Right ventricle myocardium superior (tissue), 1 donor: ENCODE measurements around the gene CDH2. TPM values are rescaled to one million over a fixed set of nuclear protein-coding genes. Genes with fewer than 3 reads are reported as not detected.

Experiments
- ATAC-seq: fragments of 200-7000 bp; cut with Tn5 transposase; one replicate; pipeline ENCODE4 v1.9.1; 2020; ENCODE audit warnings: mild to moderate bottlenecking; ENCODE audit not compliant: poor library complexity
- DNase-seq: peaks from one replicate; pipeline ENCODE4 v3.0.0-alpha.2; 2020
- intact Hi-C: fragments of 100-400 bp; cut with DNase I; formaldehyde crosslinking; loops from one replicate; pipeline ENCODE4 v1.11.2; 2022
- long read RNA-seq: library from polyadenylated mRNA; unstranded; transcript quantifications from one replicate; pipeline ENCODE4 v2.0.0, GENCODE V29; 2021
- total RNA-seq: library from RNA; stranded (reverse); fragmentation: NEBNext Ultra II Directional; extraction: Animal tissue kit (Norgen Biotek cat#: 25700); gene quantifications from one replicate; pipeline ENCODE4 v1.2.1, GENCODE V29; 2021
- donor health status: DM: no; HTN: yes; CAD: no; lungs with severe emphysema.

CDH2 gene
- 308 TPM for total RNA-seq
- long read RNA-seq, full-length matches to known transcripts: 689 of 880 reads
- long read RNA-seq, partial matches to known transcripts: 168 of 880 reads
- long read RNA-seq, other reads (novel, unspliced or antisense): 23 of 880 reads

DNA sequence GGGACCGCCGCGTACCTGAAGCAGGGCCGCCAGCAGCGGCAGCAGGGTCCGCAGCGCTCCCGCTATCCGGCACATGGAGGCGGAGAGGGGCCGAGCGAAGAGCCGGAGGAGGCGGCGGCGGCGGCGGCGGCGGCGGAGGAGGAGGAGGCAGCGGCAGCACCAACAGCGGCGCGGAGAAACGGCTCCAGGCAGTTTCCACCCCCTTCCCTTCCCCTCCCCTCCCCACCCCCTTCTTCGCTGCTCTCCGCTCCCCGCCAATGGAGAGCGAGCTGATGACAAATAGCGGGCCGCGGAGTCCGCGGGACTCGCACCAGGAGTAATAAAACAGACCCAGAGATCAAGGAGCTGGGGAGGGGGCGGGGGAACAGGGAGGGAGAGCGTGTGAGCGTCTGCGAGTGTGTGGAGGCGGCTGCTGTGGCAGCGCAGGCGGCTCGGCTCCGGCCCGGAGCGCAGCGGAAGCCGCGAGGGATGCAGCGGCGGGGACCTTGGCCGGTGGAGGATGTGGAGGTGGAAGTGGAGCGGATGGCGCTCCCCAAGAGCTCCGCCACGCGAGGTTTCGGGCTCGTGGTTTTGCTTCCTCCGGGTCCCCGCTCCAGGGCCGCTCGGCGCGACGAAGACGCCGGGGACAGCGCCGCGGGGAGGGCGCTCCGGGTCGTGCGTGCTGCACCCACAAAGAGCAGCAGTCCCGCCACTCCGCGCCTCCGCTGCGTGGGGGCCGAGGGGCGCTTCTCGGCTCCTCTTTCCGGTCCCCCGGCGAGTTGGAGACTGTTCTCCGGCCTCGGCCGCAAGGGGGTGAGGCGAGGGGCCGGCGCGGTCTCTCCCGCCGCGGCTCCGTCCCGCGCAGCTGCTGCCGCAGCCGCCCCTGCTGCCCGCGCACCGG, at the start of gene CDH2:
TSS of gene CDH2 (minus strand) at position 183 of the 880 bp plus-strand sequence. CDS start at position 75, 108 bp downstream.
- intact Hi-C loops: no loop called here
- peak; percentile 79 for DNase-seq
- peak; percentile 65 for ATAC-seq

DNA sequence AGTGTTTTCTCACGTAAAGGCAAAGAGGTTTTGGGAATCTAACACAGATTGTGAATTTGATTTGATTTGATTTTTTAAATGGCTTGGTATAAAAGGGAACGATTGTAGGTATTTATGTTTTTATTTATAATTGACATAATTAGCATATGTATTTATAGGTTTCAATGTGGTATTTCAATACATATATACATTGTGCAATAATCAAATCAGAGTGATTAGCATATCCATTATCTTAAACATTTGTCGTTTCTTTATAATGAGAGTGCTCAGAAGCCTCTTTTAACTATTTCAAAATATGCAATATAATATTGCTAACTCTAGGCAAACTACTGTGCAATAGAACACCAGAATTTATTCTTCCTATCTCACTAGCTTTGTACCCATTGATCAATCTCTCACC, 35.1 kb upstream of the CDH2 start:
- ATAC-seq: no peak
- intact Hi-C loops: no loop called here
- no peak for DNase-seq

DNA sequence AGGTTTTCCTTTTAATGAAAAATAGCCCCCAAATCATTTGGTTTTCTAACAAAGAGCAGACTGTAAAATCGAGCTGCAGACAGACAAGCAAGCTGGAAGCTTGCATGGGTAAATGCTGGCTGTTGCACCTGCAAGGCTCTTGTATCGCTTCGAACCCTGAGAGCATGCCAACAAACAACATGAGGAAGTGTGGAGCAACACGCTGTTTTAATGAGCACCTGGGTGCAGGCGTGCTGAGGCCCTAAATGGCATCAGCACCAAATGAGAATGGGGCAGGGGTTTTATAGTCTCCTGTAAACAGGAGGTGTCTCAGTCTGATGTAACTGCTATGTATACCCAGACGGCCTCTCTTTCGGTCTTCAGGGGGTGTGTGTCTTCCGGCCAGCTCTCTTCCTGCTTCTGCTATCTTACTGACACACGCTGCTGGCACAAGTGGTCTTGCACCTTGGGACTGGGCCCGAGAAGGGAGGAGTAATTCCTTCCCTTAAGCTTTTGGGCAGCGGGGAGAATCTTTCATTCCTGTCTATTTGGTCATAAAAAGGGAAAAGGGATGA, 31.9 kb upstream of the CDH2 start:
- DNase-seq (no peak), ATAC-seq (no peak)
- intact Hi-C loops: no loop called here

DNA sequence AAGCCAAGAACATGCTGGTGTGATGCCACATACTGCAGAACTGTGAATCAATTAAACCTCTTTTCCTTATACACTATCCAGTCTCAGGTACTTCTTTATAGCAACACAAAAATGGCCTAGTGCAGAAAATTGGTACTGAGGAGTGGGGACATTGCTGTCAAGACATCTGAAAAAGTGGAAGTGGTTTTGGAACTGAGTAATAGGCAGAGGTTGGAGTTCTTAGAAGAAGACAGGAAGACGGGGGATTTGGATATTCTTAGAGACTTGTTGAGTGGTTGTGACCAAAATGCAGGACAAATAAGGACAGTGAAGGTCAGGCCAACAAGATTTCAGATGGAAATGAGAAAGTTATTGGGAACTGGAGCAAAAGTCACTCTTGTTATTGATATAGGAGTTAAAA, 31.3 kb upstream of the CDH2 start:
- ATAC-seq (no peak), DNase-seq (no peak)
- intact Hi-C loops: no loop called here

DNA sequence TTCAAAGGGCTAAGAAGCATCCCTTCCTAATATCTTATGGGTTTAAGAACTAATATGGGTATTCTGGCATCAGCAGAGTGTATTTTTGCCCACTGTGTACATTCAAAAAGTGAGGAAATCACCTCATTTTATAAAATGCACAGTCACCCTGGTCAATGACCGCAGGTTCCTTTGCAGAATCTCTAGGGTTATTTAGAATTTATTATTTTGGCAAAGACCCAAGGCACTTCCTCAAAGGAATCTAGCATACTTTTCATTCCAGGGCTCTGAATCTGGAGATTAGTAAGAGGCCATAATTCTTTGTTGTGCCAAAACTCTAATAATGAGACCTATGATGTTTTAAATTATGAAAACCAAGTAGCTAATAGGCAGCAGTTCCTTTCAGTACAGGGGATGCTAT, 27.2 kb upstream of the CDH2 start:
- intact Hi-C loops: no loop called here
- ATAC-seq (no peak), DNase-seq (no peak)

DNA sequence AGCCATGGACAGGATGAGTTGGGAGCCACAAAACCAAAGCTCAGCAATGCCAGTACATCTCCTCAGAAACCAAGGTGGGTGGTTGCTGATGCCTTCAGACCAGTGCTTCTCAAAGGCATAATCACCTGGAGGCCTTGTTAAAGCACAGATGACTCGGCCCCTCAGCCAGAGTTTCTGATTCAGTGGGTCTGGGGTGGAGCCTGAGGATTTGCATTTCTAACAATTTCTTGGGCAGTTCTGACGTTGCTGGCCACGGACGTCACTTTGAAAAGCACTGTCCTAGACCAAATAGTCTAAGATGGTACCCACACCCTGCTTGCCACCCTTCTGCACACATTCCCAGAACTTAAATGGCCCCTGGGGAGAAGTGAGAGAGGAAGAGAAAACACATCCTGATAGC, 24.1 kb upstream of the CDH2 start:
- ATAC-seq (no peak), DNase-seq (no peak)
- intact Hi-C loops: no loop called here

DNA sequence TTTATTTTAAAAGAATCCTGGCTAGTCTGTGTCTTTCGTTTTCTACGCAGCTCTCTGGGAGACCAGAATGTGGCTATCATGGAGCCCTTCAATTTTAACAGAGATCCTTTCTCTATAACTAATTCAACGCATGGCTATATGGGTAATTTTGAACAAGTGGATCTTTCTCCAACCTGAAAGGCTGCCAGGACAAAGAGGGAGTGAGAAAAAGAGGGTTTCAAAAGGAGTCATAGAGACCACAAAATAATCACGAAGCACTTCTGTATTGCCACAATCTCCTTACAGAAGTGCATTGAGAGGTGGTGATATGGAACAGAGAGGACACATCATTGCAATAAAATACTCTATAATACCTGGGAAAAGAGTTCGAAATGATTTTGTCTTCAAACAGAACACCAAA, 21.7 kb upstream of the CDH2 start:
- DNase-seq (no peak), ATAC-seq (no peak)
- intact Hi-C loops: no loop called here

DNA sequence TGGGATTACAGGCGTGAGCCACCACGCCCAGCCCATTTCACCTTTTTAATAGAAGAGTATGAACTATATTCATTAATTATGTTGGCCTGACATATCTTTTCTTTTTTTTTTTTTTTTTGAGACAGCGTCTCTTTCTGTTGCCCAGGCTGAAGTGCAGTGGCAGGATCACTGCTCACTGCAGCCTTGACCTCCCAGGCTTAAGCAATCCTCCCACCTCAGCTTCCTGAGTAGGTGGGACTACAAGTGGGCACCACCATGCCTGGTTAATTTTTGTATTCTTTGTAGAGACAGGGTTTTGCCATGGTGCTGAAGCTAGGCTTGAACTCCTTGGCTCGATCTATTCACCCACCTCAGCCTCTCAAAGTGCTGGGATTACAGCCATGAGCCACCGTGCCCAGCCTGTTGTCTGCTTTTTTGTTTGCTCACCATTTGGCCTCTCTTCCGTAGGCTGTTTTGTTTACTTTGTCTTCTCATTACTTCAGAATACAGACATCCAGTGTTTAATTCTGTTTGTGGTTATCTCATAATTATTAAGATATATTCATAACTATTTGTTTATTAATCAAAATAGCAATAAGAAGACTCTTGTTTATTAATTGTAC, 16.3 kb upstream of the CDH2 start:
- intact Hi-C loops: no loop called here
- ATAC-seq (no peak), DNase-seq (no peak)

DNA sequence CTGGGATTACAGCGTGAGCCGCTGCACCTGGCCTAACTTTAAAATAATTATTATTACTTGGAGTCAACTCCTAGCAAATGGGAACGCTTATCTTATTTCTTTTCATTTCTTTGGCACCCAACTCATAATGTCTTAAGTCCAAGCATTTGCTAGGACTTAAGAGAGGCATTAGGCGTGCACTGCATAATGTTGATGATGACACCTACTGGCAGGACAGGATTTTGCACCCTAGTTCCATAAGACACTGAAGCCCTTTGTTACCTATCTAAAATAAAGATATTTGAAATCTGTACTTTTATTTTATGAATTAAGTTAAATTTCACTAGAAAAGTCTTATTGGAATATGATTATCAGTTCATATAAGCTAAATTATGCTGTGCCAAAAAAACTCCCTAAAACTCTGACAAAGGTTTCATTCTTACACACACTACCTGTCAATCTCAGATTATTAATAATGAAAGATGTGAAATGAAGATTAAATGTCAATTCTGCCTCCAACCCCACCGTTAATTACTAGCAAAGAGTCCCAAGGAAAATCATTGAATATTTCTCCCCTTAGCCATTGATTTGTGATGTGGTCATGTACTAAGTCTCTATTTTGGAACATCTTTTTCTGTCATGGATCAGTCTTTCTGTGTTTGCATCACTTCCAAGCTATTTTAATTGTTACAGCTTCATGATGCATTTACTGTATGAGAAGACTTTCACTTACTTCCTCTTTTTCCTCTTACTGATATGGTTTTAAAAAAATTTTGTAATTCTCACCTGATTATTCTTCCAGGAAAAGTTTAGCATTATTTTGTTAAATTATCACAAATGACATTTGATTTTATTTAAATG, 12.7 kb upstream of the CDH2 start:
- intact Hi-C loops: loop anchor here (10.0 kb wide), 1 partner anchor 415 kb away; no protein-coding TSS in a partner anchor
- no peak for DNase-seq
- ATAC-seq: peak; percentile 58

DNA sequence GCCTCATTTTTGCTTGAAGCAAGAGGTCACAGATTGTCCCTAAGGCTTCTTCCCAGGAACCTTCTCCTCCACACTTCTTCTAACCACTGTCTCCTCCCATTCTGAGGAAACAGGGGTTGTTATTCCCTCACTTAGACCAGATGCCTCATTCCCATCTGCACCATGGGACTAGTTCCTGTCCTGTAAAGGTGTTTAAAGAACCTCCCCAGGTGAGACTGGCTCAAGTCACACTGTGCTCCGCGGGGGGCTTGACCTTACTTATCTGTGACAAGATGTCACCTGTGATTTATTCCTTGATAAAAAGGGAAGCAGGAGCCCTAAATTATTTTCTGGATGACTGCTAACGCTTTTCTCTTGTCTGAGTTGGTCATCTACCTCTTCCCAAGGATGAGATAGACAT, 8.2 kb upstream of the CDH2 start:
- intact Hi-C loops: loop anchor here (10.0 kb wide), 1 partner anchor 410 kb away; no protein-coding TSS in a partner anchor
- DNase-seq (no peak), ATAC-seq (no peak)

DNA sequence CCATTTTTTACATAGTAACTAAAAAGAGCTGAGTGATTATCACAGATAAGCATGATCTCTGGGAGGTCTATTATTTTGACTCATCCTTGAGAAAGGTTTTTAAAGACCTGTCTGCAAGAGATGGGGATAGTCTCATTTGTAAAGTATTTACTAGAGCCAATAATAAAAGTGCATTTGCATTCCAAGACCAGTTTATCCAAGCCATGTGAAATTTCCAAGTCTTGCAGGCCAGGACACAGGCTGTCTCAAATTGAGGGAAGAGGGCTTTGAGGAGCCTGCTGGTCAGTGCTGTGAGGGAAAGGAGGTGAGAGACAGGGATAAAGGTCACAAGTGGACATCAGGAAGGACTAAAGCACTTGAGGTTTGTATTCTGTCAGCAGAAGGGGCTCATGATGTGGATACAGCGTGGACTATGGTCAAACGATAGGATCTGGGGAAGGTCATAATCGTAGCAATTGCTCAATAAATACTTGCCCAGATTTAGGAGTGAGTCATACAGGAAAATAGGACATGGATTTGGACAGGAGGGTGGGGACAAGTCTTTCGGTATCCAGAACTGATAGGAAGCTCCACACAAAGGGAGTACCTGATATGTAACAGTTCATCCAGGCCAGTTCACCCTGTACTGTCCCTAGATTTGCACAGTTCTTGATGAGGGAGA, 6.6 kb upstream of the CDH2 start:
- ATAC-seq: peak; percentile 66
- no peak for DNase-seq
- intact Hi-C loops: loop anchor here (10.0 kb wide), 1 partner anchor 409 kb away; no protein-coding TSS in a partner anchor

DNA sequence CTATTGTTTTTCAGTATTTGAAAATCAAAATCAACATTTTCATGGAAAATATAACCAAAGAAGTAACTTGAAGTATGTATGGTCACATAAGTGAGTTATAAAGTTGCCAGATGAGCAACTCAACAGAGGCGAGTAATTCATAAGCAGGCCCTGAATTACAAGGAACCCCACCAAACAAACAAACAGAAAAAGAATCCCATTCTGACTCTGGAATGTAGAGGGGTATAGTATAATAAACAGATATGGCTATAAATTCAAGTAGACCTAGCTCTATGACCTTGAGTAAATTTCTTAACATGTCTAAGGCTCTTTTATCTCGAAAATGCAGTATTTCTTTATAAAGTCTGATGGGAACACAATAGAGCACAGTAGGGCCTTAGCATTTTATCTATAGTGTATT, 4.7 kb upstream of the CDH2 start:
- DNase-seq (no peak), ATAC-seq (no peak)
- intact Hi-C loops: loop anchor here (10.0 kb wide), 1 partner anchor 407 kb away; no protein-coding TSS in a partner anchor

DNA sequence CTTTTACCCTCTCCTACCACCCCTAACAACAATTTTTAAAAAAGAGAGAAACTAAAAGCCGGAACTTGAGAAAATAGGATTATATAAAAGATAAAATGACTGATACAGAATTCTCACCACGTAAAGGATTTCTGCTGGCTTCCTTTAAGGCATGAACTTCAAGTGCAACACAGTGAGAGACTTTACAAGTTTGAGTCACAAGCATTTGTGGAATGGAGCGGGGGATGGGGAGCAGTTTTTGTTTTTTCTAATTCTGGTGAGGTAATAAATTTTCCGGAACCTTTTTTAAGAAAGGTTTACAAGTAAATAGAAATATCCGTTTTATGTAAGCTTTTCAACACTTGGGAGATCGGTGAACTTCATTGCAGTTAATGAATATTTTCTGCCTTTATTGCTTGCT, 1.8 kb upstream of the CDH2 start:
- ATAC-seq (no peak), DNase-seq (no peak)
- intact Hi-C loops: no loop called here

DNA sequence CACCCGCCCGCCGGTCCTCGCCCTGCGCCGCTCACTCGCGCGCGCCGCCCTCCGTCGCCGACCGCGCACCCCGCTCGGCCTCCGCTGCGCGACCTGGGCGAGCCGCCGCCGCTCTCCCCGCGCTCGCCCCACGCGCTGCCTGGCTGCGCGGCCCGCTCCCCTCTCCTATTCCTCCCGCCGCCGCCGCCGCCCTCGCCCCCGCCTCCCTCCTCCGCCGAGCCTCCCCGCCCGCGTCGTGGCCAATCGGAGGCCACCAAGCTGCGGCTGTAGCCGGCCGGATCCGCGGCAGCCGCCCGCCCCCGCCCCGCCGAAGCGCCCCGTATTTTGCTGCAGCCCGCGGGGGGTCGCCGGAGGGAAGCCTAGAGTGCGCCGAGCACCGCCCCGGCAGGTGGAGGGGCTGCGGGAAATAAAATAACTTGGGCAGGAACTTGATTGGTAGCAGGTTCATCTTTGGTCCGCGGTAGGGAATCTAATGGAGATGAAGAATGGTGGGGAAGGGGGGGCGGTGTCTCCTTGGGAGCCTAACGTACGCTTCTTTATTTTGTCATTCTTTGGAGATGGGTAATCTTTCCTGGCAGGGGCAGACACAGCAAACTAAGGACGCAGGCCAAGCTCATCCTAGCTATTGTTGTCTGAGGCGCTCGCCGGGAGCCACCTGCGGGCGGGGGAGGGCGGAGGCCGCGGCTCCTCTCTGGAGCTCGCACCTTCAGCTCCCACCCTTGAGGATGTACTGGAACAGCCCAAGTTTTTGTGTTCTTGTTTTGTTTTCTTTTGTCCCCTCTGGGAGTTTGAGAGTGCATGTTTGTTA, 1.1 kb upstream of the CDH2 start:
- DNase-seq (peak; percentile 73), ATAC-seq (peak; percentile 55)
- intact Hi-C loops: no loop called here

DNA sequence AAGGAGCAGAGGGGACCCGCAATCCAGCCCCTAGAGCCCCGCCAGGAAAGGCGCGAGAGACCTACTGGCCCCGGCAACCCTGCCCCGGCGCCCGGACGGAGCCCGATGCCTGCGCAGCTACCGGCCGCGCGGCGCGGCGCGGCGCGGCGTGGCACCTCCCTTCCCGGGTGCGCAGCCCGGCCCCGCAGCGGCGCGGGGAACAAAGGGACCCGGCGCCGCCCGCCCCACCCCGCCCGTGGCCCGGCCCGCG, 307 bp downstream of the CDH2 start:
- intact Hi-C loops: no loop called here
- DNase-seq (no peak), ATAC-seq (peak; percentile 1)

DNA sequence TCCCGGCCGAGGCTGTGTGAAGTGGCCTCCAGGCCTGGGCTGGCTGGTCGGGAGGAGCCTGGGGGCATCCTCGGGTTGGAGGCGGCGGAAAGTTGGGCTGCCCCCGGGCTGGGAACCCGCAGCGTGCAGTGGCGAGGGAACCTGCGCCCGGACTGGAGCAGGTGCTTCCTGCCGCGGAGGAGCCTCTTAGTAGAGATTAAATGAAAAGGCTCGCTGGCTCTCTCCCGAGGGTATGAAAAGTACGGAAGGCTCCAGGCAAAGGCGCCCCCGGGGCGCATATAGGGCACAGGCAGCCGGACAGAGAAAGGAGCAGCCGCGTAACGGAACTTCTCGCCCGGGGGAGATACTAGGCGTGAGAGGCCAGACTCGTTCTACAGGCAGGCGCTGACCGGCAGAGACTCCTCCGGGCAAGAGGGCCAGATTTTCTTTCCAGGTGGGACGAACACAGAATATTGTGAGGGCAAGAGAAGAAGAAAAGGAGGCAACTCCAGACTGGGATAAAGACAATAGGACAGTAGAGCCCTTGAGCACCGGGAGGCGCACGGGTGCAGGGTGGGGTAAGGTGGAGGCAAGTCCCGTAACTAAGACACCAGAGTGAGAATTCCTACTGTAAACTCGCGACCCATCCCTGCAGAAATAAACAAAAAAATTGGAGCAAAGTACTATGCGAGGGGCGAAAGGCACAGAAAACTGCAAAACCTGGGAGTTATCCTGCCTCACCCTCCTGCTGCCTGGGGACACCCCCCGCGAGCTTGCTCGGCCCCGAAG, 816 bp downstream of the CDH2 start:
- intact Hi-C loops: no loop called here
- peak; percentile 41 for DNase-seq

More for the DNA sequence above, 816 bp downstream of the CDH2 start:
- ATAC-seq: peak; percentile 1
